Caco-2 (cell line): ENCODE results near the gene MGA. TPM values are rescaled to one million over a fixed set of nuclear protein-coding genes. Genes with fewer than 3 reads are reported as not detected.

Experiments
- BruUV-seq: library from RNA; stranded (reverse); fragments of 400-500 nt; replicated peaks from 2 replicates; lab custom pipeline; 2021; lab: Mats Ljungman, UMichigan
- CTCF ChIA-PET: fragments of 300-600 bp; sonication (Branson Sonifier 250); formaldehyde crosslinking; loops from one replicate; lab custom pipeline; 2022; ENCODE audit warnings: antibody characterized with exemption; lab: Charles Lee
- POLR2A ChIA-PET: fragments of 300-600 bp; sonication (Branson Sonifier 250); formaldehyde crosslinking; loops from one replicate; lab custom pipeline; 2022; ENCODE audit warnings: antibody characterized with exemption; lab: Charles Lee
- DNase-seq, 2 experiments: peaks; one replicate each; pipeline versions ENCODE4 v3.0.0 to v3.0.0-alpha.2; 2020 to 2022
- H3K27me3 ChIP-seq: replicated peaks from 2 replicates; pipeline ENCODE4 v1.6.0; 2011; ENCODE audit warnings: low read length; ENCODE audit not compliant: control insufficient read depth, insufficient read depth
- H3K36me3 ChIP-seq: 2 replicates; pipeline ENCODE4 v1.5.1; 2011; ENCODE audit warnings: low read length; ENCODE audit not compliant: control insufficient read depth, insufficient read depth
- H3K4me1 ChIP-seq: fragments of 250-450 bp; sonication (Bioruptor Pico); 2 replicates; pipeline ENCODE4 v1.5.1; 2020; ENCODE audit warnings: mild to moderate bottlenecking
- H3K4me3 ChIP-seq: 2 replicates; pipeline ENCODE4 v1.5.1; 2011; ENCODE audit warnings: low read depth, mild to moderate bottlenecking, control low read depth, low read length
- H3K9me3 ChIP-seq: fragments of 250-450 bp; sonication (Bioruptor Pico); 2 replicates; pipeline ENCODE4 v1.5.1; 2020; ENCODE audit warnings: mild to moderate bottlenecking, moderate library complexity
- H3K27ac Mint-ChIP-seq: one replicate; pipeline ENCODE4 v1.8.0; 2022; ENCODE audit warnings: mixed read lengths; ENCODE audit not compliant: unreplicated experiment
- H3K27me3 Mint-ChIP-seq: one replicate; pipeline ENCODE4 v1.8.0; 2022; ENCODE audit warnings: mixed read lengths; ENCODE audit not compliant: insufficient read depth, unreplicated experiment
- H3K36me3 Mint-ChIP-seq: one replicate; pipeline ENCODE4 v1.8.0; 2022; ENCODE audit warnings: mild to moderate bottlenecking, mixed read lengths; ENCODE audit not compliant: insufficient read depth, unreplicated experiment
- H3K4me1 Mint-ChIP-seq: one replicate; pipeline ENCODE4 v1.8.0; 2022; ENCODE audit warnings: low read depth, mixed read lengths; ENCODE audit not compliant: unreplicated experiment
- H3K4me3 Mint-ChIP-seq: one replicate; pipeline ENCODE4 v1.8.0; 2022; ENCODE audit warnings: mild to moderate bottlenecking, moderate library complexity, mixed read lengths; ENCODE audit not compliant: unreplicated experiment
- H3K9me3 Mint-ChIP-seq: one replicate; pipeline ENCODE4 v1.8.0; 2022; ENCODE audit warnings: mixed read lengths; ENCODE audit not compliant: unreplicated experiment
- intact Hi-C: fragments of 100-400 bp; cut with micrococcal nuclease; formaldehyde crosslinking; loops from one replicate; pipeline ENCODE4 v1.10.0; 2022; ENCODE audit not compliant: unreplicated experiment
- total RNA-seq: library from RNA; stranded (reverse); gene quantifications from 2 replicates; pipeline ENCODE4 v1.2.3, GENCODE V29; 2022
- TF ChIP-seq, protein P1 (sequence below), 2 experiments: fragments of 200-600 bp in 1 of 2; IDR thresholded peaks; 1 replicate in 1 of 2; 2 replicates in 1 of 2; pipeline versions ENCODE4 v1.5.1 to v1.8.0; 2011 to 2022; ENCODE audit warnings: antibody characterized with exemption in 1 of 2, control low read depth in 1 of 2, inconsistent platforms in 1 of 2, low read depth in 1 of 2, low read length in 1 of 2, mild to moderate bottlenecking in 1 of 2, moderate library complexity in 1 of 2; ENCODE audit not compliant: insufficient read depth in 1 of 2, severe bottlenecking in 1 of 2, unreplicated experiment in 1 of 2

Gene MGA
- total RNA-seq, 1 experiment from 2014 or later = 59.6 TPM

- H3K9me3 Mint-ChIP-seq = no peaks in the 10 kb centered on the region
- Histone ChIP-seq H3K36me3 (no peaks in the 10 kb centered on the region), H3K4me1 (peaks cover 18% of the 10 kb centered on the region), H3K4me3 (peak overlapping the region; percentile 65), H3K27me3 (no peaks in the 10 kb centered on the region), H3K9me3 (no peaks in the 10 kb centered on the region)
- ChIA-PET CTCF (interaction anchor here (0.5 to 3.2 kb wide), 17 partner anchors 10 to 684 kb away, joined by 3 to 47 read pairs (median 4); partner anchors contain the start of gene MGA), POLR2A (interaction anchor here (1.2 to 1.8 kb wide), 3 partner anchors 33 to 189 kb away, joined by 4 to 6 read pairs (median 6); partner anchors contain the start of gene MGA)
- H3K27ac Mint-ChIP-seq = peak overlapping the region; percentile 91
- peaks cover 73% of the 10 kb centered on the region for H3K36me3 Mint-ChIP-seq
- H3K27me3 Mint-ChIP-seq = no peaks in the 10 kb centered on the region
- no peak for DNase-seq
- intact Hi-C loops = loop anchor here (5.0 kb wide), 3 partner anchors 191 to 309 kb away; partner anchors contain the start of gene TYRO3
- no TSS peak for BruUV-seq
- peak overlapping the region; percentile 94 for H3K4me3 Mint-ChIP-seq
- TF ChIP-seq, protein P1, sequence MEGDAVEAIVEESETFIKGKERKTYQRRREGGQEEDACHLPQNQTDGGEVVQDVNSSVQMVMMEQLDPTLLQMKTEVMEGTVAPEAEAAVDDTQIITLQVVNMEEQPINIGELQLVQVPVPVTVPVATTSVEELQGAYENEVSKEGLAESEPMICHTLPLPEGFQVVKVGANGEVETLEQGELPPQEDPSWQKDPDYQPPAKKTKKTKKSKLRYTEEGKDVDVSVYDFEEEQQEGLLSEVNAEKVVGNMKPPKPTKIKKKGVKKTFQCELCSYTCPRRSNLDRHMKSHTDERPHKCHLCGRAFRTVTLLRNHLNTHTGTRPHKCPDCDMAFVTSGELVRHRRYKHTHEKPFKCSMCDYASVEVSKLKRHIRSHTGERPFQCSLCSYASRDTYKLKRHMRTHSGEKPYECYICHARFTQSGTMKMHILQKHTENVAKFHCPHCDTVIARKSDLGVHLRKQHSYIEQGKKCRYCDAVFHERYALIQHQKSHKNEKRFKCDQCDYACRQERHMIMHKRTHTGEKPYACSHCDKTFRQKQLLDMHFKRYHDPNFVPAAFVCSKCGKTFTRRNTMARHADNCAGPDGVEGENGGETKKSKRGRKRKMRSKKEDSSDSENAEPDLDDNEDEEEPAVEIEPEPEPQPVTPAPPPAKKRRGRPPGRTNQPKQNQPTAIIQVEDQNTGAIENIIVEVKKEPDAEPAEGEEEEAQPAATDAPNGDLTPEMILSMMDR (IDR thresholded peaks at IDR 0.05; ENCODE audit: insufficient read depth in 1 of 2, low read depth in 1 of 2, low read length in 1 of 2, severe bottlenecking in 1 of 2, unreplicated experiment in 1 of 2) = no peak
- peaks cover 27% of the 10 kb centered on the region for H3K4me1 Mint-ChIP-seq
These were observed 113.1 kb downstream of the MGA start for GRCh38 chr15:41773332-41773728.

GRCh38 chr15:41773729-41774061 is 113.5 kb downstream of the MGA start:
- intact Hi-C loops = loop anchor here (1.0 to 5.0 kb wide), 5 partner anchors 38 to 309 kb away; partner anchors contain the start of gene TYRO3
- no peaks in the 10 kb centered on the region for H3K27me3 Mint-ChIP-seq
- H3K9me3 Mint-ChIP-seq = no peaks in the 10 kb centered on the region
- Histone ChIP-seq H3K4me3 (peak overlapping the region; percentile 65), H3K9me3 (no peaks in the 10 kb centered on the region), H3K4me1 (peaks cover 18% of the 10 kb centered on the region), H3K36me3 (no peaks in the 10 kb centered on the region), H3K27me3 (no peaks in the 10 kb centered on the region)
- ChIA-PET CTCF (interaction anchor here (0.6 to 3.2 kb wide), 17 partner anchors 9 to 278 kb away, joined by 3 to 47 read pairs (median 4); partner anchors contain the start of gene MGA), POLR2A (interaction anchor here (0.6 to 1.8 kb wide), 5 partner anchors 9 to 189 kb away, joined by 3 to 6 read pairs (median 4); partner anchors contain the start of gene MGA)
- peaks cover 27% of the 10 kb centered on the region for H3K4me1 Mint-ChIP-seq
- peaks cover 70% of the 10 kb centered on the region for H3K36me3 Mint-ChIP-seq
- peak overlapping the region; percentile 91 for H3K27ac Mint-ChIP-seq
- BruUV-seq = TSS peak; percentile 94
- H3K4me3 Mint-ChIP-seq = peak overlapping the region; percentile 94
- TF ChIP-seq, protein P1 (IDR thresholded peaks at IDR 0.05; ENCODE audit: insufficient read depth in 1 of 2, low read depth in 1 of 2, low read length in 1 of 2, severe bottlenecking in 1 of 2, unreplicated experiment in 1 of 2) = no peak
- DNase-seq = no peak

GRCh38 chr15:41774062-41774881 is 114.1 kb downstream of the MGA start, which contains the start of gene MAPKBP1:
TSS of gene MAPKBP1 (plus strand) at chr15:41774484. CDS start at chr15:41775276, 792 bp downstream.
- Mint-ChIP-seq H3K4me3 (peak within 1 kb of the TSS; percentile 94), H3K27ac (peak within 1 kb of the TSS; percentile 91), H3K9me3 (no peaks in the 10 kb centered on the region), H3K4me1 (peaks cover 27% of the 10 kb centered on the region), H3K27me3 (no peaks in the 10 kb centered on the region), H3K36me3 (peaks cover 64% of the 10 kb centered on the region)
- intact Hi-C loops = loop anchor here (1.0 to 5.0 kb wide), 5 partner anchors 37 to 308 kb away; partner anchors contain the start of gene TYRO3
- TF ChIP-seq, protein P1 (IDR thresholded peaks at IDR 0.05; ENCODE audit: insufficient read depth in 1 of 2, low read depth in 1 of 2, low read length in 1 of 2, severe bottlenecking in 1 of 2, unreplicated experiment in 1 of 2) = peak; percentile 63 to 84
- ChIA-PET POLR2A (interaction anchor here (0.6 to 1.8 kb wide), 9 partner anchors 9 to 281 kb away, joined by 3 to 8 read pairs (median 4); partner anchors contain the start of genes ITPKA and MGA), CTCF (interaction anchor here (0.6 to 3.2 kb wide), 20 partner anchors 9 to 242 kb away, joined by 3 to 47 read pairs (median 4); partner anchors contain the start of gene MGA)
- Histone ChIP-seq H3K4me1 (peaks cover 18% of the 10 kb centered on the region), H3K9me3 (no peaks in the 10 kb centered on the region), H3K27me3 (no peaks in the 10 kb centered on the region), H3K36me3 (no peaks in the 10 kb centered on the region), H3K4me3 (peak within 1 kb of the TSS; percentile 65)
- DNase-seq = peak; percentile 97 to 98
- no TSS peak for BruUV-seq
